ENCODE data around the gene UHRF1.
"Not testable (repeated sequence)": the region's sequence is repeated elsewhere in the genome, so short reads cannot be mapped to it uniquely, and the experiment has no call there.

The UHRF1 gene

GRCh38 chr19:4937060-4937459, 27.8 kb downstream of the UHRF1 start:
- DNase-seq (ENCODE audit: low read depth), result no peak

GRCh38 chr19:4938461-4938860, 29.2 kb downstream of the UHRF1 start:
- DNase-seq (ENCODE audit: low read depth), result not testable (repeated sequence)

- DNase-seq (ENCODE audit: low read depth), result no peak
Measured at GRCh38 chr19:4939466-4939865, 30.2 kb downstream of the UHRF1 start.

GRCh38 chr19:4941638-4942169, 32.4 kb downstream of the UHRF1 start:
- not testable (repeated sequence) for DNase-seq (ENCODE audit: low read depth)

- DNase-seq (ENCODE audit: low read depth), result not testable (repeated sequence)
Measured at GRCh38 chr19:4950650-4951049, 41.3 kb downstream of the UHRF1 start.

GRCh38 chr19:4951656-4952055, 42.4 kb downstream of the UHRF1 start:
- DNase-seq (ENCODE audit: low read depth), result no peak

GRCh38 chr19:4952945-4953344, 43.6 kb downstream of the UHRF1 start:
- no peak for DNase-seq (ENCODE audit: low read depth)

- DNase-seq (ENCODE audit: low read depth), result not testable (repeated sequence)
Measured at GRCh38 chr19:4954320-4955149, 45.2 kb downstream of the UHRF1 start.

GRCh38 chr19:4955274-4955673, 46.0 kb downstream of the UHRF1 start:
- DNase-seq (ENCODE audit: low read depth), result no peak

GRCh38 chr19:4957981-4958380, 48.7 kb downstream of the UHRF1 start:
- DNase-seq (ENCODE audit: low read depth), result no peak

- no peak for DNase-seq (ENCODE audit: low read depth)
Measured at GRCh38 chr19:4962085-4962619, 52.9 kb downstream of the UHRF1 start.

GRCh38 chr19:4965061-4965460, 55.8 kb downstream of the UHRF1 start:
- DNase-seq (ENCODE audit: low read depth), result no peak

- no peak for DNase-seq (ENCODE audit: low read depth)
Measured at GRCh38 chr19:4966591-4966990, 57.3 kb downstream of the UHRF1 start.

- no peak for DNase-seq (ENCODE audit: low read depth)
Measured at GRCh38 chr19:4967738-4968461, 58.6 kb downstream of the UHRF1 start.

- DNase-seq (ENCODE audit: low read depth), result peak; percentile 95
Measured at GRCh38 chr19:4968462-4969291, 59.4 kb downstream of the UHRF1 start, which contains the start of gene KDM4B. Gene KDM4B, plus strand, starts transcription at chr19:4969113. Its CDS starts 63,778 bp downstream, at chr19:5032891.

GRCh38 chr19:4969292-4969771, 60.0 kb downstream of the UHRF1 start:
- no peak for DNase-seq (ENCODE audit: low read depth)

GRCh38 chr19:4969772-4970531, 60.7 kb downstream of the UHRF1 start:
- no peak for DNase-seq (ENCODE audit: low read depth)

GRCh38 chr19:4970558-4971423, 61.5 kb downstream of the UHRF1 start:
- no peak for DNase-seq (ENCODE audit: low read depth)

GRCh38 chr19:4971424-4971793, 62.1 kb downstream of the UHRF1 start:
- no peak for DNase-seq (ENCODE audit: low read depth)
